Tibial nerve (tissue), 4 donors: ENCODE data around the gene RDH8. TPM values are rescaled to one million over a fixed set of nuclear protein-coding genes. Genes with fewer than 3 reads are reported as not detected.

Source experiments
- DNase-seq, 2 donors: peaks; one replicate each; pipeline ENCODE4 v3.0.0-alpha.2; 2019; ENCODE audit warnings: low spot score in 2 of 2
- H3K27ac ChIP-seq, 4 donors: fragments of 200-600 bp; sonication (generic) in 3 of 4; one replicate each; pipeline ENCODE4 v1.5.1; 2017 to 2019; ENCODE audit warnings: mild to moderate bottlenecking in 1 of 4
- H3K27me3 ChIP-seq, 2 donors: fragments of 200-600 bp; sonication (generic) in 1 of 2; one replicate each; pipeline versions ENCODE4 v1.5.1 to v1.6.0; 2017 to 2019
- H3K36me3 ChIP-seq, 3 donors: fragments of 200-600 bp; sonication (generic); one replicate each; pipeline ENCODE4 v1.5.1; 2018 to 2019
- H3K4me1 ChIP-seq, 4 donors: fragments of 200-600 bp; sonication (generic) in 3 of 4; one replicate each; pipeline ENCODE4 v1.5.1; 2017 to 2019
- H3K4me3 ChIP-seq, 4 donors: fragments of 200-600 bp; sonication (generic) in 3 of 4; one replicate each; pipeline ENCODE4 v1.5.1; 2017 to 2019; ENCODE audit warnings: mild to moderate bottlenecking in 1 of 4, moderate library complexity in 1 of 4
- H3K9me3 ChIP-seq, 4 donors: fragments of 200-600 bp; sonication (generic) in 3 of 4; one replicate each; pipeline ENCODE4 v1.5.1; 2017 to 2019
- EP300 ChIP-seq, 2 donors: sonication (generic); formaldehyde crosslinking; IDR thresholded peaks; one replicate each; pipeline ENCODE4 v1.6.1; 2017; ENCODE audit warnings: antibody characterized with exemption in 2 of 2, mild to moderate bottlenecking in 1 of 2
- POLR2A ChIP-seq, 2 donors: fragments of 450-650 bp; IDR thresholded peaks; one replicate each; pipeline ENCODE4 v1.6.1; 2017; ENCODE audit warnings: antibody characterized with exemption in 2 of 2, mild to moderate bottlenecking in 2 of 2, moderate library complexity in 2 of 2
- WGBS, 2 donors: methylation state at CpG; one replicate each; pipeline ENCODE4 v1.1.5; 2018; 5-methylcytosine and 5-hydroxymethylcytosine counted together
- total RNA-seq, 4 donors: library from RNA; depleted of rRNA; stranded (reverse); fragments of >200 nt; gene quantifications; one replicate each; pipeline ENCODE4 v1.1.0, GENCODE V29; 2016
- TF ChIP-seq, protein P1 (sequence below), 5 experiments: fragments of 200-600 bp in 3 of 5; fragments of 450-650 bp in 2 of 5; sonication (generic) in 3 of 5; IDR thresholded peaks; one replicate each; pipeline ENCODE4 v1.5.1; 2016 to 2019; ENCODE audit warnings: antibody characterized with exemption in 5 of 5, mild to moderate bottlenecking in 3 of 5, moderate library complexity in 2 of 5

Gene RDH8
- total RNA-seq, 4 donors from 2014 or later = not detected

DNA sequence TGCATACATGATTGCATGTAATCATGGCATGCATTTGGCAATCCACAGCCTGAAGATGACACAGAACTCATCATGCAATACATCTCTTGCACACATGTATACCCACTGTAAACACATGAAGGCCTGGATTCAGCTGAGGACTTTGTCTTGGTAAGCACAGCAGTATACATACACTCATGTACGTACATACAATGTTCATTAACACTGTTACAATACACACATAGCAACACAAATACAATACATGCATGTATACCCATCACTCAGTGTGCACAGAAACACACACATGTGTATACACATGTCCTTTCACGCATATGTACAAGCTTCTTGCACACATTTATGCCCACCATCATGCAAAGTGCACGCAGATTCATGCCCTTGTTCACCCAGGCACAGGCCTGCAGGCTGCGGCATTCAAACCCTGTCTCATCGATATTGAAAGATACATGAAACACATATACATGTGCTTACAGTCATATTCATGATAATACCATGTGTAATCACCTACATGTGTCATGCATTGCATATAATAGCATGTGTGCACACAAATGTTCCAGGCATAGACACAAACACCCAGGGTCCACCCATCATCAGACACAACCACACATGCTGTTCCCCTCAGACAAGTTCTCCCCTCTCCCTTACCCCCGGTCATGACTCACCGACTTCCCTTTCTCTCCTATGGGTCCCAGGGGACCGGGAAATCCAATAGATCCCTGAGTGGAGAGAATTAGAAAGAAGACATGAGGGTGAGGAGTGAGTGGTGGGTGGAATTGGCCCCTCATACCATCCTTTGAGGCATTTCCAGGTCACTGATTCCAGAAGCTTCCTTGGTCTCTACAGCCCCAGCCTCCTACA is 31.6 kb upstream of the RDH8 start:
- peaks cover 0 to 88% (median 2%) of the 10 kb centered on the region in 3 donors for H3K36me3 ChIP-seq
- 83 to 85% methylated on average over 8 of the region's 8 CpGs for WGBS, 2 donors

DNA sequence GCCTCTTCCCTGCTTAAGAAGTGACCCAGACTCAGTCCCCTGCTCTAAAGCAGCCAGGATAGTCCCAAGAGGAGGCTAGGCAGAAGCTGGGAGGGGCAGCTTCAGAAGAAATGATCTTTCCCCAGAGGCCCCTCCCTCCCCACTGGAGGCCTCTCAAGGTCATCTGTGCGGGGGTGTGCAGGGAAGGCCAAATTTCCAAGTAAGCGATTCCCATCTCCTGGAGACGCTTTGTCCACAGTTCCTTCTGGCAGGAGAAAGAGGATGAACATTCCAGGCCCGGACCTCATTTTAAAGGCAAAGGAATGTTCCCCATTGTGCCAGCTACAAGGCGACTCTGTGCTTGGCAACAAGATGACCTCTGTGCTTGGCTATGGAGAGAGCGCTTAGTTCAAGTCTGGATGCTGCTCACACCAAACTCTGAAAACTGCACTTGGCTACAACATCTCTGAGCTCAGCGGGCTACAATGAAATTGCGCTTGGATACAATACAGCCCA is 26.4 kb upstream of the RDH8 start:
- Histone ChIP-seq H3K9me3 (no peaks in the 10 kb centered on the region), H3K27me3 (no peaks in the 10 kb centered on the region), H3K4me3 (no peak overlapping the region), H3K4me1 (peaks cover 0 to 21% (median 5%) of the 10 kb centered on the region in 4 donors), H3K36me3 (peaks cover 0 to 67% (median 6%) of the 10 kb centered on the region in 3 donors), H3K27ac (peak overlapping the region in 3 of 4 donors; percentile 52 to 69 (median 65))
- peak in 1 of 2 donors; percentile 47 for TF ChIP-seq EP300 (IDR thresholded peaks at IDR 0.05)
- TF ChIP-seq, protein P1, sequence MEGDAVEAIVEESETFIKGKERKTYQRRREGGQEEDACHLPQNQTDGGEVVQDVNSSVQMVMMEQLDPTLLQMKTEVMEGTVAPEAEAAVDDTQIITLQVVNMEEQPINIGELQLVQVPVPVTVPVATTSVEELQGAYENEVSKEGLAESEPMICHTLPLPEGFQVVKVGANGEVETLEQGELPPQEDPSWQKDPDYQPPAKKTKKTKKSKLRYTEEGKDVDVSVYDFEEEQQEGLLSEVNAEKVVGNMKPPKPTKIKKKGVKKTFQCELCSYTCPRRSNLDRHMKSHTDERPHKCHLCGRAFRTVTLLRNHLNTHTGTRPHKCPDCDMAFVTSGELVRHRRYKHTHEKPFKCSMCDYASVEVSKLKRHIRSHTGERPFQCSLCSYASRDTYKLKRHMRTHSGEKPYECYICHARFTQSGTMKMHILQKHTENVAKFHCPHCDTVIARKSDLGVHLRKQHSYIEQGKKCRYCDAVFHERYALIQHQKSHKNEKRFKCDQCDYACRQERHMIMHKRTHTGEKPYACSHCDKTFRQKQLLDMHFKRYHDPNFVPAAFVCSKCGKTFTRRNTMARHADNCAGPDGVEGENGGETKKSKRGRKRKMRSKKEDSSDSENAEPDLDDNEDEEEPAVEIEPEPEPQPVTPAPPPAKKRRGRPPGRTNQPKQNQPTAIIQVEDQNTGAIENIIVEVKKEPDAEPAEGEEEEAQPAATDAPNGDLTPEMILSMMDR (IDR thresholded peaks at IDR 0.05) = no peak
- DNase-seq = peak in 1 of 2 donors; percentile 35
- WGBS, 2 donors = 12 to 21% methylated on average over 7 to 8 of the region's 8 CpGs

More for the DNA sequence above, 31.6 kb upstream of the RDH8 start:
- TF ChIP-seq, protein P1 (IDR thresholded peaks at IDR 0.05) = no peak
- TF ChIP-seq EP300 (IDR thresholded peaks at IDR 0.05) (no peak), POLR2A (IDR thresholded peaks at IDR 0.05) (no peak)
- H3K27me3 ChIP-seq = no peaks in the 10 kb centered on the region
- no peak for DNase-seq
- H3K9me3 ChIP-seq = no peaks in the 10 kb centered on the region
- H3K27ac ChIP-seq = no peak overlapping the region
- H3K4me3 ChIP-seq = no peak overlapping the region
- H3K4me1 ChIP-seq = peaks cover 0 to 7% (median 2%) of the 10 kb centered on the region in 4 donors

DNA sequence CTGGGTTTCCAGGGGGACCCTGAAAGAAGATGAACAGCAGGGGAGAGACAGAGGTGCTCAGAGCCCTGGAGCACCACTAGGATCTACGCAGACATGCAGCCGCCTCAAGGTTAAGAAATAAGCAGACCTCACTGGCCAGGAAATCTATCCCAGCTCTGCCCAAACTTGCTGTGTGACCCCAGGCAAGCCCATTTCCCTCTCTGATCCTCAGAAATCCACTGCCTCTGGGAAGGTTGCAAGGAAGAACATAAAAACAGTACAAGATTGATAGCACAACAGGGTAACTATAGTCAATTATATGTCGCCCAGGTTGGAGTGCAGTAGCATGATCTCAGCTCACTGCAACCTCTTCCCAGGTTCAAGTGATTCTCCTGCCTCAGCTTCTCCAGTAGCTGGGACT is 23.8 kb upstream of the RDH8 start:
- Histone ChIP-seq H3K36me3 (peaks cover 0 to 77% (median 6%) of the 10 kb centered on the region in 3 donors), H3K27ac (no peak overlapping the region), H3K4me1 (peaks cover 0 to 21% (median 5%) of the 10 kb centered on the region in 4 donors), H3K9me3 (no peaks in the 10 kb centered on the region), H3K4me3 (no peak overlapping the region), H3K27me3 (no peaks in the 10 kb centered on the region)
- DNase-seq = no peak
- WGBS, 2 donors = 93% methylated on average over 3 of the region's 3 CpGs
- no peak for TF ChIP-seq POLR2A (IDR thresholded peaks at IDR 0.05)
- no peak for TF ChIP-seq EP300 (IDR thresholded peaks at IDR 0.05)
- TF ChIP-seq, protein P1 (IDR thresholded peaks at IDR 0.05) = no peak

DNA sequence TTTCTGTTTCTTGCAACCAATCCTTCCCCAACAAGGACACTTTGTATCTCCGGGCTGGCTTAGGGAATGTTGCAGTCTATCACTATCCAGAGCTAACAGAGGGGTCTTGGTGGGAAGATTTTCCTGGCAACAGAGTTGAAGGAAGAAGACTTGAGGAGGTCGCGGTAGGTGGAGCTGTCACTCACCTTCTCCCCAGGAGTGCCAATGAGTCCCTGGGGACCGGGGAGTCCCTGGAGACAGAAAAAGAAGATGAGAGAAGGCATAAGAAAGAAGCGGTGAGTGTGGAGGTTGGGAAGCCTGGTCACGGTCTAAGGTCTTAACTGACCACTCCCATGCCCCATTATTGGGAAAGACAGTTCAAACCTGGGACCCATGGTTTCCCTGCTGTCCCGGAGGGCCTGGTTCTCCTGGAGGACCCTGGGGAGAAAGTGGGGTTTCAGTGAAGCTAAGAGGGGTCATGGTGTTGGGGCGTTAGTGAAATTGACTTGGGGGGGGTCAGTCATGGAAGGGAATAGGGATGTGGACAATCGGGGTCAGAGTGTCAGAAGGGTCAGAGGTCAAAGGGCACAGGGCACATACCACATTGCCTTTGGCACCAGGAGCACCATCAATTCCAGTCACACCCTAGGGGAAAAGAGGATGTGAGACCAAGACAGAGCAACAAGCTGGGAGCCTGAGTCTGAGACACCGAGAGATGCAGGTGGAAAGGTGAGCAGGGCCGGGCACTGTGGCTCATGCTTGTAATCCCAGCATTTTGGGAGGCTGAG is 21.7 kb upstream of the RDH8 start:
- TF ChIP-seq, protein P1 (IDR thresholded peaks at IDR 0.05) = no peak
- TF ChIP-seq EP300 (IDR thresholded peaks at IDR 0.05) = no peak
- no peak for TF ChIP-seq POLR2A (IDR thresholded peaks at IDR 0.05)
- Histone ChIP-seq H3K9me3 (no peaks in the 10 kb centered on the region), H3K27ac (no peak overlapping the region), H3K27me3 (no peaks in the 10 kb centered on the region), H3K36me3 (peaks cover 2 to 77% (median 6%) of the 10 kb centered on the region in 3 donors), H3K4me1 (peaks cover 0 to 14% (median 4%) of the 10 kb centered on the region in 4 donors), H3K4me3 (no peak overlapping the region)
- DNase-seq = no peak
- 63 to 70% methylated on average over 11 of the region's 11 CpGs for WGBS, 2 donors
